GOT3 (cell line): ENCODE results near the gene PTPN11.
"Not testable (repeated sequence)": the region's sequence is repeated elsewhere in the genome, so short reads cannot be mapped to it uniquely, and the experiment has no call there.

Source experiments
- DNase-seq: peaks from one replicate; lab custom pipeline; 2025; ENCODE audit warnings: mixed read lengths; lab: John Stamatoyannopoulos, UW

Gene PTPN11

DNA sequence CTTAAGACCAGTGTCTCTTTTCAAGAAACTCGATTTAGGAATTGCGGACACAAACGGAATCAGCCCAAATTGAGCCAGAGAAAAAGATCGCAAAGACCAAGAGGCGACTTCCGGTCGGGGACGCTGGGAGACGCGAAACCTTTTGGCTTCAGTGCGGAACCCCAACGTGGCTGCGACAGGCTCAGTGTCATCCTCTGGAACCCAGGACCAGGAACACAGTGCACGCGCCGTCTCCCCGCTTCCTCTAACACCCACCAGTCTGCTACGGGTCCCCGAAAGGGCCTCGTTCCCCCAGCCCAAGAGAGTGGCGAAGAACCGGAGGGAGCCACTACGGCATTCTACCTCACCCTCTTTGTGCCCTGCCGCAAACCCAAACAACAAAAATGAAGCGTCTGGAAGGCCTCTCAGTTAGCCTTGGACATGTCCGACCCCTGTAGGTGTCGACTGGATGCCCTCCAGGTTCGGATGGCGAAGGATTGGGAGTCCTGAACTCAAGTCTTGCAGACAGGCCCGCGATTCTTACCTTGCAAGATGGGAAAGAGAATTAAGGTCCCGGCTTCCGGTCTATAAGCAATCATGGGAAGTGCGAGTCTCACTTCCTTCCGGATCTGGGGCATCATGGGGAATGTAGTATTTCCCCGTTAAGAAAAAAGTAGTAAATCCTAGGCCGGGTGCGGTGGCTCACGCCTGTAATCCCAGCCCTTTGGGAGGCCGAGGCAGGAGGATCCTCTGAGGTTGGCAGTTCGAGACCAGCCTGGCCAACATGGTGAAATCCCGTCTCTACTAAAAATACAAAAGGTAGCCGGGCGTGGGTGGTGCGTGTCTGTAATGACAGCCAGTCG, 9.5 kb upstream of the PTPN11 start, which contains the start of gene RPL6:
Gene RPL6 (minus strand): TSS at position 542 of the 842 bp plus-strand sequence. CDS start 949 bp downstream, outside the sequence.
- DNase-seq = peak; percentile 51

DNA sequence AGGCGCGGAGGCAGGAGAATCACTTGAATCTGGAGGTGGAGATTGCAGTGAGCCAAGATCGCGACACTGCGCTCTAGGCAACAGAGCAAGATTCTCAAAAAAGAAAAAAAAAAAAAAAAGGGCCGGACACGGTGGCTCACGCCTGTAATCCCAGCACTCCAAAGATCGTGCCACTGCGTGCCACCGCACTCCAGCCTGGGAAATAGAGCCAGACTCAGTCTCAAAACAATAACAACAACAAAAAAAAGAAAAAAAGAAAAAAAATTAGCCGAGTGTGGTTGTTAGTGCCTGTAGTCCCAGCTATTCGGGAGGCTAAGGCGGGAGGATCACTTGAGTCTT, 8.9 kb upstream of the PTPN11 start:
- no peak for DNase-seq

DNA sequence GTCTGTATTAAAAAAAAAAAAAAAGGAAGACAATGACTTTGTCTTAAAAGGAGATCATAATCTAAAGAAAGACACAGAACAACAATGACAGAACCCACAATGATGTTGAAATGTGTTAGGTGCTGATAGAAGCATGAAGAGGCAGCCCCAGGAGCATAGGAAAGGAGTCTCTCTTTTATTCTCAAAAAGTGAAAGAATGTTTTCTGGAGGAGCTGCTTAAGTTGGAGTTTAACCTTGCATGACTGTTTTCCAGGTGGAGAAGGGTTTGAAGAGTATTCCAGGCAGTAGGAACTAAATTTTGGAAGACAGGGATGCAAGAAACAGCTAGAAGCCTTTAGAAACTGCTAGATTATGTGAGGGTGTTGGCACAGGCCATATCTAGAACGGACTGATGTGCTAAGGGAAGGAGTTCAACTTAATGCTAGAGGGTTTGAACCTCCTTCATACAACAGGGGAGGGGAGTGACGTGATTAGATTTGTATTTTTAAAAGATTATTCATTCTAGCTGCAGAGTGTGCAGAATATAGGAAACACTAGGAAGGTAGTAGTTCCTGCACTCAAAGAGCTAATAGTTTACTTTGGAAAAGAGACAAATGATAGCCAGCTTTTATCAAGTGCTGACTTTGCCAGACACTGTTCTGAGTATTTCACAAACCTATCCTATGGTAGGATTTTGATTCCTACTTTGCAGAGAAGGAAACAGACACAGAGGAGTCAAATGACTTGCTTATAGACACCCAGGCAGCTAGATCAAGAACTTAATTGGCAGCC, 4.7 kb upstream of the PTPN11 start:
- no peak for DNase-seq

DNA sequence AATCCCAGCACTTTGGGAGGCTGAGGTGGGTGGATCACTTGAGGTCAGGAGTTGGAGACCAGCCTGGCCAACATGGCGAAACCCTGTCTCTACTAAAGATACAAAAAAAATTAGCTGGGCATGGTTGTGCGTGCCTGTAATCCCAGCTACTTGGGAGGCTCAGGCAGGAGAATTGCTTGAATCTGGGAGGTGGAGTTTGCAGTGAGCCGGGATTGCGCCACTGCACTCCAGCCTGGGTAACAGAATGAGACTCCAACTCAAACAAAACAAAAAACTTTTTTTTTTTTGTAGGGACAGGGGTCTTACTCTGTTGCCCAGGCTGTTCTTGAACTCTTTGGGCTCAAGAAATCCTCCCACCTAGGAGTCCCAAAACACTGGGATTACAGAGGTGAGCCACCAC, 3.3 kb upstream of the PTPN11 start:
- DNase-seq = not testable (repeated sequence)

DNA sequence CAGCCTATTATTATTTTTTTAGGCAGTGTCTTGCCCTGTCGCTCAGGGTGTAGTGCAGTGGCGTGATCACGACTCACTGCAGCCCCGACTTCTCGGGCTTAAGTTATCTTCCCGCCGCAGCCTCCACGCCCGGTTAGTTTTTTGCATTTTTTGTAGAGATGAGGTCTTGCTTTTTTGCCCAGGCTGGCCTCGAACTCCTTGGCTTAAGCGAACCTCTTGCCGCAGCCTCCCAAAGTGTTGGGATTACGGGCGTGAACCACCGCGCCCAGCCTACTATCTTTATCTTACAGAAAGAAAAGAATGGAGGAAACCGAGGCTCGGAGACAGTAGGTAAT, 507 bp upstream of the PTPN11 start:
- no peak for DNase-seq

DNA sequence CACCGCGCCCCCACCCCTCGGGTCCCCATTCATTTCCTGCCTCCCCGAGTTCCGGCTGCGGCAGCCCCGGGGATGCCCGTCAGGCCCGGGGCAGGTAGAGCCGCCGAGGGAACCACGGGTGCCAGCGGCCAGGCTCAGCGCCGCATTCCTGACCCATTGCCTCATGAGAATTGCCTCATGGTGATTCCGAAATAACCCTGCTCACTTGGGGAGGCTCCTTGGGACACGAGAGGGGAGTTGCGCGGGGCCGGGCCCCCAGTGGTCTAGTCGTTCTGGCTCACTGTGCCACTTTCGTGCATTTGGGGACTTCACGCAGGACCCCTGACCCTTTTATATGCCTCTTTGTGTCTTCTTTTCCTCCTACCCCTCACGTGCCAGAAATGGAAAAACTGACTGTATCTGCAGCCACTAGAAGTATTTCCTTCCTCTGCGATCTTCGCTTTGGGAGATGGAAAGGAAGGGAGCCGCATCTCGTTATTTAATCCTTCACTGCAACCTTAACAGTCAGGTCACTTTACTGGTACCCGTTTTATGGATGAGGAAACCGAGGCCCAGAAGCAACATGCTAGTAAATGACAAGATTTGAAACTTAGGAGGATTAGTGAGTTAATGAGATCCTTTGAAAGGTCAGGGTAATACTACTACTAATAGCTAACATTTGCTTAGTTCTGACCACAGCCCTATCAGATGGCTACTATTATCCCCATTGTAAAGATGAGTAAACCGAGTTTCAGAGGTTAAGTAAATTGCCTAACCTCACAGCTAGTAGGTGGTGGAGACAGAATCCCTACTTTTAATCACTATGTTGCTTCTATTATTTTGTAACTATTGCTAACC, 768 bp downstream of the PTPN11 start:
- DNase-seq = peak; percentile 36

DNA sequence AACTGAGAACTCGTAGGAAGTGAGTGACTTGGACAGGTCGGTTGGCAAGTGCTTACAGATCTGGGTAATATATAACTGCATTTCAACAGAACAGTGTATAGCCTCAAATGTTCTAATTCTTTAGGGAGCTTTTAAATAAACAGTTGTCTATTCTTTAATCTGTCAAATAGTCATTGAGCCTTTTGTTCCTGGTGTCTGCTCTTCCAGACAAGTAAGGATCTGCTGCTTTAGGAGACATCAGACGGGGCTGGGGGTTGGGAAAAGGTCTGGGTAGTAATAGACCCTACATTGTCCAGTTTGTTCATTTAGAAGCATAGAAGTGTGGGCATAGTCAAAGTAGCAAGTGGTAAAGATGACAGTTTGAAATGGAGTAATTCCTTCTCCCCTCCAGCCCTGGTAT, 2.0 kb downstream of the PTPN11 start:
- no peak for DNase-seq

DNA sequence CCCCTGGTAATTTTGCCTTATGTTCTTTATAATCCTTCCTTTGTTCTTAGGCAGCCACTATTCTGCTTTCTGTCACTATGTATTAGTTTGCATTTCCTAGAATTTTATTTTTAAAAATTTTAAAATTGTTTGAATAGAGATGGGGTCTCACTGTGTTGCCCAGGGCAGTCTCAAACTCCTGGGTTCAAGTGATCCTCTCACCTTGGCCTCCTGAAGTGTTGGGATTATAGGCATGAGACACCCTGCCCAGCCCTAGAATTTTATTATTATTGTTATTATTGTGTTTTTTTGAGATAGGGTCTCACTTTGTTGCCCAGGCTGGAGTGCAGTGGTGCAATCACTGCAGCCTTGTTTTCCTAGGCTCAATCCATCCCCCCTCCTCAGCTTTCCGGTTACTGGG, 2.6 kb downstream of the PTPN11 start:
- DNase-seq = no peak

DNA sequence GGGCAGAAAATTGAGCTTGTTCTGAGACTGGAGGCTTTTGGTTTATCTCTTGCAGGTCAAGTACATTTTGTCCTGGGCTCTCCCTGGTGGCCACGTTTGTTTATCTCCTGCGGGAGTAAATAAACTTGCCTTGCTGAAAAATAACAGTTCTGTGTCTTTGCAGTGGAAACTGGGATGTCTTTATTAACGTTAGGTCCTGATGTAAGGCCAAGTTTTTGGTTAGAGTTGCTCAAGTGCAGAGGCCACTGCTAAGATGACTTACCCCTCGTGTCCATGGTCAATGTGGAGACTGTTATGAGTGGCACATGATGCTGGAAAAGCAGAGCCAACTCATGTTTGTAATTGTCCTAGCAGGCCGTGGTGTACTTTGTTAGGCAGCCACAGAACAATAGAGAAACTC, 3.8 kb downstream of the PTPN11 start:
- no peak for DNase-seq

DNA sequence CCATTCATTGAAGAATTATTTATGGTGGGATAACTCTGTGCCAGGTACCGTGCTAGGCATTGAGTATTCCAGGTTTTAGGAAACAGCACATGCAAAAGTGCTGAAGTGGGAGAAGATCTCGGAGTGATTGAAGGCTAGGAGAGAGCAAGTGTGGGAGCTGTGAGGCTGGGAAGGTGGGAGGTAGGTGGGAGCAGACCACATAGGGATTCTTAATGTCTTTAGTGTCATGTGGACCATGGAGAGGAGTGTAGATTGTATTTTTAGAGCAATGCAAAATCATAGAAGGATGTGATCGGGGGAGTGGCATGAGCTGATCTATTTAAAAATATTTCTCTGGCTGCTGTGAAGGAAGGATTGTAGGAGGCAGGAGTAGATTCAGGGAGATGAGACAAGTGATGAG, 5.4 kb downstream of the PTPN11 start:
- no peak for DNase-seq

DNA sequence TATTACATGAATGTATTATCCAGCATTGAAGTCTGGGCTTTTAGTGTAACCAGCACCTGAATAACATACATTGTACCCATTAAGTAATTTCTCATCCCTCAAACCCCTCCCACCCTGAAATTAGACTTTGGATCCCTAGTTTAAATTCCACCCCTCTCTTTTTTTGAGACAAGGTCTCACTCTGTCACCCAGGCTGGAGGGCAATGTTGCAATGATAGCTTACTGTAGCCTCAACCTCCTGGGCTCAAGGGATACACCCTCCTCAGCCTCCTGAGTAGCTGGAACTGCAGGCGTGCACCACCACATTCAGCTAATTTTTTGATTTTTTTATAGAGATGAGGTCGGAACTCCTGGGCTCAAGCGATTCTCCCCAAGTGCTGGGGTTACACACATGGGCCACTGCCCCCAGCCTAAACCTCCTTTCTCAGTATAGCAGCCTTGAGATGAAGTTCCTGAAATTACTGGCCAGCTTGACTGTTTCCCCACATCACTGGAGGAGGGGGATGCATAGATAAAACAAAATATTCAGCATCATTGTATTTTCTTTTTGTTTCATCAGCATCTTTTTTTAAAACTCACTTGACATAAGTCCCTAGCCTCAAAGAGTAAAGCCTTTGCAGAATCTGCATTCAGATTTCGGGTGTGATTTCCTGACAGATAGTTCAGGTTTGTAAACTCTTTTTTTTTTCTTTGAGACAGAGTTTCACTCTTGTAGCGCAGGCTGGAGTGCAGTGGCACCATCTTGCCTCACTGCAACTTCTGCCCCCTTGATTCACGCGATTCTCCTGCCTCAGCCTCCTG, 7.0 kb downstream of the PTPN11 start:
- no peak for DNase-seq

DNA sequence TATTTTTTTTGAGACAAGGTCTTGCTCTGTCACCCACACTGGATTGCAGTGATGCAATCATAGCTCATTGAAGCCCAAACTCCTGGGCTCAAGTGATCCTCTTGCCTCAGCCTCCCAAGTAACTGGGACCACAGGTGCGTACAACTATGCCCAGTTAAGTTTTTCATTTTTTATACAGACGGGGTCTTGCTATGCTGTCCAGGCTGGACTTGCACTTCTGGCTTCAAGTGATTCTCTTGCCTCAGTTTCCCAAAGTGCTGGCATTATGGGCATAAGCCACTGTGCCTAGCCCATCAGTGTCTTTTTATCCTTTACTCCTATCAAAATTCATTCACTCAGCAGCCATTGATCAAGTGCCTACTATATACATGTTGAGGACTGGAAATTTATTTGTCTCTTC, 9.0 kb downstream of the PTPN11 start:
- DNase-seq = no peak

DNA sequence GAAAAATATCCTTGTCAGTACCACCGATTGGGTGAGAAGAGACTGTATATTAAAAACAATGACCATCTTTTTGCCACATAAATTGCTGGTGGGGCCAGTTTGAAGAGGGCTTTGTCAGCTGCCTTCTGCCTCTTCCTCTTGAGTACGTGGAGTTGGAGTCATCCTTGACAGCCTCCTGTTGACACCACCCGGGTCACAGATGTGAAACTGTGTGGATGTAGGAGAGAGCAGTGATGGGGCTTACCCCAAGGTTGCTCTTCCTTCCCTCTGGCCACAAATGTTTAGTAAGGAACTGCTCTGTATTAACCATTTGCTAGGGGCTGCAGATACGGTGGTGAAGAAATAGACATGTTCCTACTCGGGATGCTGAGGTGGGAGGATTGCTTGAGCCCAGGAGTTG, 12.2 kb downstream of the PTPN11 start:
- no peak for DNase-seq

DNA sequence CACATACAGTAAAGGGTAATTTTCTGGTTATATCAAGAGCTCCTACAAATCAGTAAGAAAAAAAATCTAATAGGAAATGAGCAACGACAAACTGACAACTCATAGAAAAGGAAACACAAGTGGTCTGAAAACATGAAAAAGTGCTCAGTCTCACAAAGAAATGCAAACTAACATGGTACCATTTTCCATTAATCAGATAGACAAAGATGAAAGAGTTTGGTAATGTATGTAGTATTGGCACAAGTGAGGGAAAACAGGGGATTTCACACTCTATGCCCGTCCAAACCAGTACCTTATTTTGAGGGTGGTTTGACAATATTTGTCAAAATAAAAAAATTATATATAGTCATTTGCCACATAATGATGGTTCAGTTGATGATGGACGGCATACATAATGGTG, 13.2 kb downstream of the PTPN11 start:
- no peak for DNase-seq

DNA sequence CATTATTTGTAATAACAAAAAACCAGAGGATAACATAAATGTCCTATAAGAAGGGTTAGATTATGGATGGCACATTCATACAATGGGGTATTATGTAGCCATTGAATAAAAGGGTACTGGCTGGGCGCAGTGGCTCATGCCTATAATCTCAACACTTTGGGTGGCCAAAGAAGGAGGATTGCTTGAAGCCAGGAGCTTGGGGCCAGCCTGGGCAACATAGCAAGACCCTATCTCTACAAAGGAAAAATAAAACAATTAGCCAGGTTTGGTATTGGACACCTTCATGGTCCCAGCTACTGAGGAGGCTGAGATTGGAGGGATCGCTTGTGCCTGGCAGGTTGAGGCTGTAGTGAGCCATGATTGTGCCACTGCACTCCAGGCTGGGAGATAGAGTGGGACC, 14.8 kb downstream of the PTPN11 start:
- DNase-seq = no peak

DNA sequence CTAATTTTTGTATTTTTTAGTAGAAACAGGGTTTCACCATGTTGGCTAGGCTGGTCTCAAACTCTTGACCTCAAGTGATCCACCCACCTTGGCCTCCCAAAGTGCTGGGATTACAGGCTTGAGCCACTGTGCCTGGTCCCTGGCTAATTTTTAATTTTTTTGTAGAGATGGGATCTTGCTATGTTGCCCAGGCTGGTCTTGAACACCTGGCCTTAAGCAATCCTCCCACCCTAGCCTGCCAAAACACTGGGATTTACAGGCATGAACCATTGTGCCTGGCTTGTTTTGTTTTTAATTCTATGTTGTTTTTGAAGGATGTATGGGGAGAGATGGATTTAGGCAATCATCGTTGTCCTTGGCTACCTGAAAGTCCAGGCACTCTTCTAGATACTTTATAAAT, 19.9 kb downstream of the PTPN11 start:
- not testable (repeated sequence) for DNase-seq

DNA sequence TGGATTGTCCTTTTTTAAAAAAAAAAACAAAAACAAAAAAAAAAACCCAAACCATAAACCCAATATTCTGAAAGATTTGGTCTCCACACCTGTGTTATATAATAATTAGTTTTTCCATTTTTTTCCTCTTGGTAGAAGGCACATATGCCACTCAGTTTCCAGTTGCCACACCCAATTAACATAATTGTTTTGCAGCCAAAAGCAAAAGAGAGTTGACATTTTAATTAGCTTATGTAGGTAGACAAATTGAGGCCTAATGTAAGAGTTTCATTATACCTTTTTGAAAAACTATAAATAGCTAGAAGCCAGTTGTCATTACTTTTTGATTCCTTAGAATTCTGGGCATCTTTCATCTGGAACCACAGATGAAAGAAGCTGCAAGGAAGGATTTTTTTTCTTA, 21.0 kb downstream of the PTPN11 start:
- no peak for DNase-seq

DNA sequence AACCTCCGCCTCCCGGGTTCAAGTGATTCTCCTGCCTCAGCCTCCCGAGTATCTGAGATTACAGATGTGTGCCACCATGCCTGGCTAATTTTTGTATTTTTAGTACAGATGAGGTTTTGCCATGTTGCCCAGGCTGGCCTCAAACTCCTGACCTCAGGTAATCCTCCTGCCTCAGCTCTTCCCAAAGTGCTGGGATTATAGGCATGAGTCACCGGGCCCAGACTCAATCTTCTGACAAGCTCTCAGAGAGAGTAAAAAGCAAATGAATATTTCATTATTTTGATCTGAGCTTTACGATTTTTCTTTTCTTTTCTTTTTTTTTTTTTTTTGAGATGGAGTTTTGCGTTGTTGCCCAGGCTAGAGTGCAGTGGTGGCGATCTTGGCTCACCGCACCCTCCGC, 21.9 kb downstream of the PTPN11 start:
- not testable (repeated sequence) for DNase-seq

DNA sequence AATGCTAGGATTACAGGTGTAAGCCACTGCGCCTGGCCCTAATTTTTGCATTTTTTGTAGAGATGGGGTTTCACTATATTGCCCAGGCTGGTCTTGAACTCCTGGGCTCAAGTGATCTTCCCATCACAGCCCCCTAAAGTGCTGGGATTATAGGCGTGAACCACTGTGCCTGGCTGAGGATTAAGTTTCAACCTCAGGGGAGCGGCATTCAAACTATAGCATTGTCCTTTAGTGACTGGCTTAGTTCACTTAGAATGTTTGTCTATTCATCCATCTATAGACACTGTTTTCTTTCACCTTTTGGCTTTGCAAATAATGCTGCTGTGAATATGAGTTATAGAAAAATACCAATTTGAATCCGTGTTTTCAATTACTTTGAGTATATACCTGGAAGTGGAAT, 25.2 kb downstream of the PTPN11 start:
- no peak for DNase-seq

DNA sequence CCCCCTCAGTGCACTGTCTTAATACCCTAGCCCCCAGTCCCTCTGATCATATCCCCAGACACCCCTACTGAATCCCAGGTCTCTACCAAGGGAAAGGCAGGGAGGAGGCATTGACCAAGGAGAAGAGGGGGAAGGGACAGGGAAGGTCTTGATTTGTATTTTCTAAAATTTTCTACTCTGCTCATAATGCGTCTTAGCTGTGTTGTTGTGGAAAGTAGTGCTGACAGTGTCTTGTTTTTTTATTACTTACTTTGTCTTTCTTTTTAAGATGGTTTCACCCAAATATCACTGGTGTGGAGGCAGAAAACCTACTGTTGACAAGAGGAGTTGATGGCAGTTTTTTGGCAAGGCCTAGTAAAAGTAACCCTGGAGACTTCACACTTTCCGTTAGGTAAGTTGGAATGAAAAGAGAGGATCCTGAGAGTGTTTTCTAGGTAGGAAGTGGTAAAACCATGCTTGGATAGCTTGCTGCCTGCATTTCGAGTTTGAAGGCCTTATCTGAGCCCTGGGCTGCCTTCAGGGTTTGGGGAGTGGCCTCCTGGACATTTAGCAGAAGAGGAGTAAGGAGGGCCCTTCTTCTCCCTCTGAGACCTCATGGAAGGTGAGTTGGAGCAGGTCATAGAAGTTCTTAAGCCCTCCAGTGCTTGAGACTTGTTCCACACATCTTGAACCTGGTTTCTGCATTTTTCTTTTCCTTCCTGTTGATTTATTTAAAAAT, 27.4 kb downstream of the PTPN11 start:
- no peak for DNase-seq

DNA sequence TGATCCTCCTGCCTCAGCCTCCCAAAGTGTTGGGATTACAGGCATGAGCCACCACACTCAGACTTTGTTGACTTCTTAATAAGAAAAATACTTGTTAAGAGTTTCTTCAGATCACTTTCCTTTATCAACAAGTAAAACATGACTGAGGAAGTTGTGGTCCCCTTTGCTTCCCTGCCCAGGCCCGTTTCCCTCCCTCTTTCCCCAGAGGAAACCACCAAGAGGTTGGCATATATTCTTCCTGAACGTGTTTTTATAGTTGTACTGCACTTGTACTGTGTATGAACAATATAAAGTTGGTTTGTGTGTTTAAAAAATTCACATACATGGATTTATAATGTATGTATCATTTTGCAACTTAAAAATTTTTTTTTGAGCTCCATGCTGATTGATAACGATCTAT, 28.4 kb downstream of the PTPN11 start:
- DNase-seq = no peak
